HG02588 (cell line): Measurements from ENCODE around the gene TMEM207.
A peak's percentile ranks its signal among the peaks of the same experiment; 100 is the strongest.

Experiments
- ATAC-seq: cut with Tn5 transposase; IDR thresholded peaks from one replicate; pipeline ENCODE4 v1.9.1; 2021; ENCODE audit warnings: mild to moderate bottlenecking, moderate library complexity; ENCODE audit not compliant: unreplicated experiment

Gene TMEM207

DNA sequence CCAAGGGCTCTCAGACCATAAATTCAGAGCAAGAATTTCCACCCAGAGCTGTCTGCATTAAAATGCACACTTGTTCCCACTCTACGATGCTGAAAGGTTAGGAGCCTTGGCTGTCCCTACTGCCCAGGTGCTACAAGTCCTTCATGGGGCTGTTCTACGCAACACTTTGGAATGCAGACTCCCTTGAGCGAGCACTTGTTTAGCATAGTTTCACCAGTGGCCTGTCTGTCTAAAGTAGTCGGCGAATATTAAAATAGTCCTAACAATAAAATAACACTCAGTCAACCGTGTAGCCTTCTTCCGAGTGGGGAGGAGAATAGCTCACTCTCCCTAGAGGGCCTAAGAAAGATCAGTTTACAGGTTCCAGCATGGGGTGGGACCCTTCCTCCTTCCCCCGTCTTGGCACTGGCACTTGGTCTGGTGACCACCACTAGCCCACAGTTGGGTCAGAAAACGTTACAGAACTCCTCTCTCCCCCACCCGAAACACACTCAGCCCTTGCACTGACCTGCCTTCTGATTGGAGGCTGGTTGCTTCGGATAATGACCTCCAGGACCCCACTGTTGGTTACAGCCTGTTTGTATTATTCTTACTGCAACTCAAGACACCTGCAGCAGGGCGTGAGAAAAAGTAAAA lies 62.0 kb downstream of the TMEM207 start, which contains the start of gene CLDN16:
CLDN16 (plus strand) TSS at position 586 of the 636 bp plus-strand sequence. CDS start 167 bp downstream, outside the sequence.
- no peak for ATAC-seq

GRCh38 chr3:190385731-190386688 lies 63.7 kb downstream of the TMEM207 start:
- ATAC-seq: no peak

- ATAC-seq: peak; percentile 78
Measured at GRCh38 chr3:190384309-190384756, 65.4 kb downstream of the TMEM207 start.

- no peak for ATAC-seq
Measured at GRCh38 chr3:190382082-190382481, 67.6 kb downstream of the TMEM207 start.

- ATAC-seq: no peak
Measured at GRCh38 chr3:190381441-190381840, 68.3 kb downstream of the TMEM207 start.

DNA sequence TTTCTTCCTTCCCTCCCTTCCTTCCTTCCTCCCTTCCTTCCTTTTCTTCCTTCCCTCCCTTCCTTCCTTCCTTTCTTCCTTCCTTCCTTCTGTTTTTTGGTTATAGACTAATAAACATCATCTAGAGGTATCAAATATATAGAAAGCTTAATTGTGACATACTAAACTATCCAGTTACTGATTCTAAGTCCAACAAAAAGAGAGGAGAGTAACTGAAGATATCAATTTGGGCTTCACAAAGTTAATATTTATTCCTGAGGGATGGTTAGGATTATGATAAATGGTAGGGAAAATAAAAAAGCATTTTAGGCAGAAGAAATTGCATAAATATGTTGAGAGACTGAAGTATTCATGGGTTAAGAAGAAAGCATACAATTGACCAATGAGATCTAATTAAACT lies 69.5 kb downstream of the TMEM207 start:
- ATAC-seq: no peak
